ENCODE data around the gene TEX261. TPM values are rescaled to one million over a fixed set of nuclear protein-coding genes. Genes with fewer than 3 reads are reported as not detected.

The TEX261 gene
- total and polyA plus RNA-seq, 2 of the 8 experiments (the other 6 are each of a cell fraction or from before 2014, with no cell fraction given) = 25.2 to 30.1 TPM

DNA sequence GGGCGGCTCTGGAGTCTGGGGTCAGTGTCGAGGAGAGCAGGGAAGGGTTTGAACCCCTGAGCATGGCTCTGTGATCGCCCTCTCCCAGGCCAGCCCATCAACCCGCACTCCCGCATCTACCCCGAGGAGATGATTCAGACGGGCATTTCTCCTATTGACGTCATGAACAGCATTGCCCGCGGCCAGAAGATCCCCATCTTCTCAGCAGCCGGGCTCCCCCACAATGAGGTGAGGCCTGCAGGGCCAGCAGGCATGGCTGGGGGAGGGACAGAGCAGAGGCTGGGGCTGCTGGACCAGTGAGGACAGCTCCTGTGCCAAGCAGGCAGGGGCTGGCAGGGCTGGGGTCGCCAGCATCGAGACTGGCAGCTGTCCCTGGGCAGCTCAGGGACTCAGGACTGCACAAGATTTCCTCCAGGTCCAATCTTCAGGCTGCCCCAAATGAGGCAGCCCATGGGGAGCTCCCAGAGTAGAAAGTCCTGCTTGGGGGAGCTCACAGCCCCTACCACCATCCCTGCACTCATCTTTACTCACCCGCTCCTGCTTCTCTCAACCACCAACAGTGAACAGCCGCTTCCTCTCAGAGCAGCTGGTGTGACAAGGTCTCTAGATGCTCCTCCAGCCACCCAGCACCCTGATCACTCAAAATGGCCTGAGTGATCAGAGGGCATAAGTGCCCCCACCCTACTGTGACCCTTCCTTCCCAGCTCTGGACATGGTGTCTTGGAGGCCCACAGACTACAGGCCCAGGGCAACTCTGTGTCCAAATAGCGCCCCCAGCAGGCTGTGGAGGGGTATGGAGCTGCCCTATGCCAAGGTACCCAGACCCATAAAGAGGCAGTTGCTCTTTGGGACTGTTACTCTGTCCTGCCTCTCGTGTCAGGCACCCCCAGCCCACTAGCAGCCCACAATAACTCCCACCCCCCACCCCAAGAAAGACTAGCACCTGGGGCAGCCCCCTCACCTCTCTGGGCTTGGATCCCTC, 34.5 kb downstream of the TEX261 start (continued):
- TF ChIP-seq SIX5 (IDR thresholded peaks at IDR 0.05; ENCODE audit: low read depth, low read length) (no peak), RAD21 (IDR thresholded peaks at IDR 0.05 in 1 of 2, conservative IDR thresholded peaks at IDR 0.05 in 1 of 2; ENCODE audit: low read depth in 2 of 2, low read length in 2 of 2) (peak; percentile 40 to 59), SAP30 (IDR thresholded peaks at IDR 0.05; ENCODE audit: insufficient read depth, insufficient replicate concordance, low read length) (no peak), HDAC2 (IDR thresholded peaks at IDR 0.05; ENCODE audit: borderline replicate concordance in 1 of 2, low read depth in 2 of 2, low read length in 2 of 2) (no peak), ASH2L (IDR thresholded peaks at IDR 0.05; ENCODE audit: low read length) (no peak)

Measured in H1 (cell line).